ENCODE data around the gene BABAM1.

DNA sequence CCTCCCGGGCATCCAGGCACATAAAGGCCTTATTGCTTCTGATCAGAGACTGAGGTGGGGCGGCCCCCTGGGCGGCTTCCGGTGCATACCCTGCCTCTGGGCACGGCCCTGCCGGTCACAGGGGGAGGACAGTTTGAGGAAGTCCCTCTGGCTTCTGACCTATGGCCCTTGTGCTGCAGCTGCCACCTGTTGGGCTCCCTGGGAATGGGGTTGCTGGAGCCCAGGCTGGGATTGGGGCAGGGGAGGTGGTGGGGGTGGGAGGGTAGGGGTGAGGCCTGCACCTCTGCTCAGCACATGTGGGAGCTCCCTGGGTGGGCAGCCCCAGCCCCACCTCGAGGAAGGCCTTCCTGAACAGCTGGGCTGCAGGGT, 56.7 kb downstream of the BABAM1 start:
- TF ChIP-seq POLR2A (IDR thresholded peaks at IDR 0.05; ENCODE audit: low read depth, low read length) (no peak), RCOR1 (IDR thresholded peaks at IDR 0.05; ENCODE audit: insufficient replicate concordance, low read length) (no peak), MXI1 (IDR thresholded peaks at IDR 0.05; ENCODE audit: borderline replicate concordance, low read depth, low read length) (no peak), RFX5 (IDR thresholded peaks at IDR 0.05; ENCODE audit: low read depth, low read length) (no peak), SMC3 (IDR thresholded peaks at IDR 0.05; ENCODE audit: low read depth, low read length) (no peak), MAZ (IDR thresholded peaks at IDR 0.05; ENCODE audit: borderline replicate concordance, low read depth, low read length) (no peak), FOS (IDR thresholded peaks at IDR 0.05; ENCODE audit: low read depth, low read length) (no peak), RAD21 (IDR thresholded peaks at IDR 0.05; ENCODE audit: low read length) (no peak), CEBPB (IDR thresholded peaks at IDR 0.05; ENCODE audit: low read depth, low read length) (no peak), BHLHE40 (IDR thresholded peaks at IDR 0.05; ENCODE audit: low read depth, low read length) (no peak)
- TF ChIP-seq, protein P1, sequence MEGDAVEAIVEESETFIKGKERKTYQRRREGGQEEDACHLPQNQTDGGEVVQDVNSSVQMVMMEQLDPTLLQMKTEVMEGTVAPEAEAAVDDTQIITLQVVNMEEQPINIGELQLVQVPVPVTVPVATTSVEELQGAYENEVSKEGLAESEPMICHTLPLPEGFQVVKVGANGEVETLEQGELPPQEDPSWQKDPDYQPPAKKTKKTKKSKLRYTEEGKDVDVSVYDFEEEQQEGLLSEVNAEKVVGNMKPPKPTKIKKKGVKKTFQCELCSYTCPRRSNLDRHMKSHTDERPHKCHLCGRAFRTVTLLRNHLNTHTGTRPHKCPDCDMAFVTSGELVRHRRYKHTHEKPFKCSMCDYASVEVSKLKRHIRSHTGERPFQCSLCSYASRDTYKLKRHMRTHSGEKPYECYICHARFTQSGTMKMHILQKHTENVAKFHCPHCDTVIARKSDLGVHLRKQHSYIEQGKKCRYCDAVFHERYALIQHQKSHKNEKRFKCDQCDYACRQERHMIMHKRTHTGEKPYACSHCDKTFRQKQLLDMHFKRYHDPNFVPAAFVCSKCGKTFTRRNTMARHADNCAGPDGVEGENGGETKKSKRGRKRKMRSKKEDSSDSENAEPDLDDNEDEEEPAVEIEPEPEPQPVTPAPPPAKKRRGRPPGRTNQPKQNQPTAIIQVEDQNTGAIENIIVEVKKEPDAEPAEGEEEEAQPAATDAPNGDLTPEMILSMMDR (conservative IDR thresholded peaks at IDR 0.05; ENCODE audit: low read depth, low read length) = no peak
- TF ChIP-seq, protein P2, sequence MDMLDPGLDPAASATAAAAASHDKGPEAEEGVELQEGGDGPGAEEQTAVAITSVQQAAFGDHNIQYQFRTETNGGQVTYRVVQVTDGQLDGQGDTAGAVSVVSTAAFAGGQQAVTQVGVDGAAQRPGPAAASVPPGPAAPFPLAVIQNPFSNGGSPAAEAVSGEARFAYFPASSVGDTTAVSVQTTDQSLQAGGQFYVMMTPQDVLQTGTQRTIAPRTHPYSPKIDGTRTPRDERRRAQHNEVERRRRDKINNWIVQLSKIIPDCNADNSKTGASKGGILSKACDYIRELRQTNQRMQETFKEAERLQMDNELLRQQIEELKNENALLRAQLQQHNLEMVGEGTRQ (IDR thresholded peaks at IDR 0.05; ENCODE audit: low read depth, low read length) = no peak
